HCT116 (cell line): Measurements from ENCODE around the gene MAPK8IP1. TPM values are rescaled to one million over a fixed set of nuclear protein-coding genes. Genes with fewer than 3 reads are reported as not detected.
A peak's percentile ranks its signal among the peaks of the same experiment; 100 is the strongest.

ENCODE experiments used
- ATAC-seq: fragments of 200-7000 bp; cut with Tn5 transposase; 2 replicates; pipeline ENCODE4 v1.9.1; 2020; ENCODE audit warnings: mild to moderate bottlenecking, moderate library complexity
- BruUV-seq: library from RNA; stranded (reverse); fragments of 400-500 nt; replicated peaks from 2 replicates; lab custom pipeline; 2021; lab: Mats Ljungman, UMichigan
- CTCF ChIA-PET: fragments of 300-600 bp; sonication (Branson Sonifier 250); formaldehyde crosslinking; loops from one replicate; lab custom pipeline; 2021; ENCODE audit warnings: antibody characterized with exemption; lab: Charles Lee
- POLR2A ChIA-PET: fragments of 300-600, 350-600 bp; sonication (Branson Sonifier 250); formaldehyde crosslinking; loops from one replicate; lab custom pipeline; 2021; ENCODE audit warnings: antibody characterized with exemption; lab: Charles Lee
- RAD21 ChIA-PET, 2 experiments: fragments of 300-600 bp; sonication (Branson Sonifier 250); formaldehyde crosslinking; loops; one replicate each; lab custom pipeline; 2023; ENCODE audit warnings: low total read pairs in 2 of 2; ENCODE audit not compliant: uncharacterized antibody in 2 of 2, unreplicated experiment in 2 of 2, low non-redundant PET in 1 of 2; lab: Charles Lee
- DNase-seq: peaks from one replicate; pipeline ENCODE4 v3.0.0-alpha.2; 2010; ENCODE audit warnings: low read depth, low spot score
- H2AFZ ChIP-seq: fragments of 200-600 bp; shearing (Covaris generic), sonication (generic); 2 replicates; pipeline ENCODE4 v1.6.1; 2017; ENCODE audit warnings: low read depth, mixed run types, mixed read lengths, antibody characterized with exemption, low read length; ENCODE audit not compliant: poor library complexity, severe bottlenecking
- H3K27ac ChIP-seq: 2 replicates; pipeline ENCODE4 v1.5.1; 2012; ENCODE audit warnings: low read depth, low read length
- H3K27me3 ChIP-seq: fragments of 200-600 bp; sonication (generic); 2 replicates; pipeline ENCODE4 v1.6.1; 2016; ENCODE audit warnings: mixed run types, low read length, mixed read lengths; ENCODE audit not compliant: insufficient read depth
- H3K36me3 ChIP-seq, 2 experiments: fragments of 200-500 bp in 1 of 2; fragments of 200-600 bp in 1 of 2; sonication (Bioruptor generic) in 1 of 2; sonication (generic) in 1 of 2; 2 replicates each; pipeline versions ENCODE4 v1.5.1 to v1.6.1; 2014 to 2016; ENCODE audit warnings: low read length in 2 of 2, inconsistent platforms in 1 of 2, mixed read lengths in 1 of 2, mixed run types in 1 of 2; ENCODE audit not compliant: insufficient read depth in 2 of 2, control insufficient read depth in 1 of 2
- H3K4me1 ChIP-seq, 2 experiments: fragments of 200-600 bp in 1 of 2; sonication (generic) in 1 of 2; 2 replicates each; pipeline versions ENCODE4 v1.5.1 to v1.6.1; 2012 to 2017; ENCODE audit warnings: low read length in 2 of 2, inconsistent platforms in 1 of 2, mild to moderate bottlenecking in 1 of 2, mixed read lengths in 1 of 2, mixed run types in 1 of 2, moderate library complexity in 1 of 2; ENCODE audit not compliant: insufficient read depth in 2 of 2, control insufficient read depth in 1 of 2
- H3K4me2 ChIP-seq: fragments of 200-600 bp; sonication (generic); 2 replicates; pipeline ENCODE4 v1.6.1; 2017; ENCODE audit warnings: mixed run types, low read length, mixed read lengths
- H3K4me3 ChIP-seq, 2 experiments: fragments of 200-600 bp in 1 of 2; sonication (generic) in 1 of 2; replicated peaks in 1 of 2; 2 replicates each; pipeline ENCODE4 v1.5.1; 2011 to 2016; ENCODE audit warnings: low read length in 2 of 2, control low read depth in 1 of 2, low read depth in 1 of 2, mild to moderate bottlenecking in 1 of 2, mixed read lengths in 1 of 2, mixed run types in 1 of 2
- H3K79me2 ChIP-seq: fragments of 200-600 bp; sonication (generic); 2 replicates; pipeline ENCODE4 v1.6.1; 2017; ENCODE audit warnings: mild to moderate bottlenecking, mixed run types, low read length, moderate library complexity, mixed read lengths; ENCODE audit not compliant: insufficient read depth
- H3K9ac ChIP-seq: fragments of 200-600 bp; sonication (generic); 2 replicates; pipeline ENCODE4 v1.6.1; 2016; ENCODE audit warnings: low read length, mixed read lengths
- H3K9me2 ChIP-seq: fragments of 200-600 bp; sonication (generic), shearing (Covaris generic); 2 replicates; pipeline ENCODE4 v1.6.1; 2017; ENCODE audit warnings: mixed run types, mild to moderate bottlenecking, moderate library complexity; ENCODE audit not compliant: insufficient read depth
- H3K9me3 ChIP-seq, 2 experiments: fragments of 200-500 bp in 1 of 2; fragments of 200-600 bp in 1 of 2; sonication (Bioruptor generic) in 1 of 2; sonication (generic) in 1 of 2; 2 replicates each; pipeline ENCODE4 v1.6.1; 2014 to 2017; ENCODE audit warnings: low read length in 2 of 2, mixed read lengths in 2 of 2, inconsistent platforms in 1 of 2, low read depth in 1 of 2, mild to moderate bottlenecking in 1 of 2, mixed run types in 1 of 2, moderate library complexity in 1 of 2; ENCODE audit not compliant: control insufficient read depth in 1 of 2, insufficient read depth in 1 of 2
- H4K20me1 ChIP-seq: fragments of 200-600 bp; sonication (generic), shearing (Covaris generic); 2 replicates; pipeline ENCODE4 v1.6.1; 2017; ENCODE audit warnings: mixed run types, mild to moderate bottlenecking, moderate library complexity; ENCODE audit not compliant: insufficient read depth
- CBX3 ChIP-seq: IDR thresholded peaks from 2 replicates; pipeline ENCODE4 v1.6.1; 2012; ENCODE audit warnings: low read depth
- CEBPB ChIP-seq: IDR thresholded peaks from 2 replicates; pipeline ENCODE4 v1.6.1; 2012; ENCODE audit warnings: low read depth
- EGR1 ChIP-seq: IDR thresholded peaks from 2 replicates; pipeline ENCODE4 v1.6.1; 2012; ENCODE audit warnings: low read depth
- ELF1 ChIP-seq: IDR thresholded peaks from 2 replicates; pipeline ENCODE4 v1.6.1; 2012; ENCODE audit warnings: low read depth, borderline replicate concordance
- EZH2 ChIP-seq: fragments of 200-600 bp; sonication (generic); IDR thresholded peaks from 2 replicates; pipeline ENCODE4 v1.6.1; 2017; ENCODE audit warnings: antibody characterized with exemption, mixed run types
- EZH2phosphoT487 ChIP-seq: fragments of 200-600 bp; IDR thresholded peaks from 2 replicates; pipeline ENCODE4 v1.6.1; 2018; ENCODE audit warnings: antibody characterized with exemption, borderline replicate concordance
- JUND ChIP-seq: IDR thresholded peaks from 2 replicates; pipeline ENCODE4 v1.6.1; 2012
- SRF ChIP-seq: IDR thresholded peaks from 2 replicates; pipeline ENCODE4 v1.6.1; 2012; ENCODE audit warnings: low read depth
- TCF7L2 ChIP-seq: IDR thresholded peaks from 2 replicates; pipeline ENCODE4 v1.7.0; 2011; ENCODE audit warnings: borderline replicate concordance, inconsistent platforms; ENCODE audit not compliant: insufficient read depth, insufficient read length; ENCODE audit errors: extremely low read depth
- ZFX ChIP-seq: fragments of 450-650 bp; IDR thresholded peaks from 2 replicates; pipeline ENCODE4 v1.6.1; 2017
- ZNF274 ChIP-seq: fragments of 200-500 bp; sonication (Bioruptor generic); IDR thresholded peaks from 2 replicates; pipeline ENCODE4 v1.6.1; 2014; ENCODE audit warnings: mild to moderate bottlenecking, low read depth, low read length, inconsistent platforms
- intact Hi-C: fragments of 100-400 bp; cut with micrococcal nuclease; formaldehyde crosslinking; loops from 2 replicates; pipeline ENCODE4 v1.10.0; 2022
- total RNA-seq: library from RNA; stranded (reverse); gene quantifications from one replicate; pipeline ENCODE4 v1.2.1, GENCODE V29; 2021; ENCODE audit not compliant: unreplicated experiment
- TF ChIP-seq, protein P1 (sequence below): IDR thresholded peaks from 2 replicates; pipeline ENCODE4 v1.6.1; 2011; ENCODE audit warnings: mild to moderate bottlenecking, low read length, moderate library complexity; ENCODE audit not compliant: insufficient replicate concordance; ENCODE audit errors: extremely low read depth
- TF ChIP-seq, protein P2 (sequence below): IDR thresholded peaks from 2 replicates; pipeline ENCODE4 v1.6.1; 2012
- TF ChIP-seq, protein P3 (sequence below), 3 experiments: fragments of 200-600 bp in 1 of 3; sonication (generic) in 1 of 3; IDR thresholded peaks in 2 of 3; conservative IDR thresholded peaks in 1 of 3; 2 replicates each; pipeline ENCODE4 v1.5.1; 2012 to 2017; ENCODE audit warnings: low read depth in 2 of 3, low read length in 2 of 3, antibody characterized with exemption in 1 of 3, borderline replicate concordance in 1 of 3, control low read depth in 1 of 3, mild to moderate bottlenecking in 1 of 3, mixed read lengths in 1 of 3, mixed run types in 1 of 3, moderate library complexity in 1 of 3; ENCODE audit not compliant: insufficient read depth in 1 of 3

The MAPK8IP1 gene
- total RNA-seq, 1 experiment from 2014 or later = 10.1 TPM

DNA sequence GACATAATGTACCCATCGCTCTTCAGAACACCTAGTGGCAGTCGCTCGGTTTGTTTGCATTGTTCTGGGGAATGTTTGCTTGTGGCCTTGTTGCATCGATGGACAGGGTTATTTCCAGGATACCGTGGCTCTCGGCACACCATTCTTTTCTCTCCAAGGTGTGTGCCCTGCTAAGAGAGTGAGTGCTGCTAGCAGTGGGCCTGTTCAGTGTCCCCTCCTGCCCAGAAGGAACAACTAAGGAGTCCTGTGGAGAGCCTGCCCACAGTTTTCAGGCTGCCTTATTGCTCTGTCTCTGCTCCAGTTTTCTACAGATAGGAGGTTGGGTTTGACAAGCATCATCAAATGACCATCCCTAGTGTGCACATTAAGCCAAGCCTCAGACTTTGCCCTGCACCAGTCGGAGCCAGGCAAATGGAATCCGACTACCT is 36.8 kb upstream of the MAPK8IP1 start:
- H3K36me3 ChIP-seq = no peaks in the 10 kb centered on the region
- DNase-seq = no peak
- no peaks in the 10 kb centered on the region for H4K20me1 ChIP-seq
- TF ChIP-seq JUND = no peak
- no peak for TF ChIP-seq CEBPB
- TF ChIP-seq, protein P1, sequence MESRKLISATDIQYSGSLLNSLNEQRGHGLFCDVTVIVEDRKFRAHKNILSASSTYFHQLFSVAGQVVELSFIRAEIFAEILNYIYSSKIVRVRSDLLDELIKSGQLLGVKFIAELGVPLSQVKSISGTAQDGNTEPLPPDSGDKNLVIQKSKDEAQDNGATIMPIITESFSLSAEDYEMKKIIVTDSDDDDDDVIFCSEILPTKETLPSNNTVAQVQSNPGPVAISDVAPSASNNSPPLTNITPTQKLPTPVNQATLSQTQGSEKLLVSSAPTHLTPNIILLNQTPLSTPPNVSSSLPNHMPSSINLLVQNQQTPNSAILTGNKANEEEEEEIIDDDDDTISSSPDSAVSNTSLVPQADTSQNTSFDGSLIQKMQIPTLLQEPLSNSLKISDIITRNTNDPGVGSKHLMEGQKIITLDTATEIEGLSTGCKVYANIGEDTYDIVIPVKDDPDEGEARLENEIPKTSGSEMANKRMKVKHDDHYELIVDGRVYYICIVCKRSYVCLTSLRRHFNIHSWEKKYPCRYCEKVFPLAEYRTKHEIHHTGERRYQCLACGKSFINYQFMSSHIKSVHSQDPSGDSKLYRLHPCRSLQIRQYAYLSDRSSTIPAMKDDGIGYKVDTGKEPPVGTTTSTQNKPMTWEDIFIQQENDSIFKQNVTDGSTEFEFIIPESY = no peak
- no peak for TF ChIP-seq EZH2
- TF ChIP-seq, protein P2, sequence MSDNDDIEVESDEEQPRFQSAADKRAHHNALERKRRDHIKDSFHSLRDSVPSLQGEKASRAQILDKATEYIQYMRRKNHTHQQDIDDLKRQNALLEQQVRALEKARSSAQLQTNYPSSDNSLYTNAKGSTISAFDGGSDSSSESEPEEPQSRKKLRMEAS = no peak
- peaks cover 27% of the 10 kb centered on the region for H3K79me2 ChIP-seq
- H3K27ac ChIP-seq = no peak overlapping the region
- RAD21 ChIA-PET = no interaction called here
- peak overlapping the region; percentile 88 for H3K4me2 ChIP-seq
- 0 out of 2 replicates have a peak overlapping the region, but pooled peaks have one; percentile 96 for H3K9ac ChIP-seq
- H3K4me3 ChIP-seq = peak overlapping the region in 1 of 2 experiments; percentile 81; a peak in 3 of 4 replicates
- peaks cover 2 to 20% of the 10 kb centered on the region in 2 experiments; a peak in 3 of 4 replicates for H3K4me1 ChIP-seq
- H2AFZ ChIP-seq = no peak overlapping the region
- intact Hi-C loops = no loop called here
- ATAC-seq = no peak
- POLR2A ChIA-PET = no interaction called here
- H3K27me3 ChIP-seq = no peaks in the 10 kb centered on the region
- CTCF ChIA-PET = no interaction called here
- H3K9me3 ChIP-seq = no peaks in the 10 kb centered on the region
- H3K9me2 ChIP-seq = no peaks in the 10 kb centered on the region
- TSS peak; percentile 51 for BruUV-seq

DNA sequence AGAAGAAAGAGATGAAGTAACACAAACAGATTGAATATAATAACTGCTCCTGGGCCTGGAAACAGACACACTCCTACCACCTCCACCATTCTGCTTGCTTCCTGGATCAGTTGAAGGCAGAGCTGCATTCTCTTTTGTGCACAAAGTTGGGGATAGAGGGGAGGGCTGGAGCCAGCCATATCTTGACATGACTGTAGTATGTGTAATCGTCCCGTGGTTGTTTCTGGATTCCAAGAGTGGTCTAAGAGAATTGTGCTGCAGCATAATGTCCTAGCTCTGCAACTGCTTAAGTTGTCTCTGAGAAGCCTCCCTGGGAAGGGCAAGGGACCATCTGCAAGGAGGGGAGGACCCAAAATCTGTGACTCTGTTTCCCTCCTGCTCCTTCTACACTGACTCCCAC is 35.0 kb upstream of the MAPK8IP1 start:
- H3K4me1 ChIP-seq = peaks cover 2 to 16% of the 10 kb centered on the region in 2 experiments; a peak in 3 of 4 replicates
- no TSS peak for BruUV-seq
- TF ChIP-seq JUND = no peak
- TF ChIP-seq CBX3 = no peak
- no peak for TF ChIP-seq ZFX
- TF ChIP-seq SRF = no peak
- TF ChIP-seq ELF1 = no peak
- TF ChIP-seq TCF7L2 = no peak
- TF ChIP-seq, protein P3, sequence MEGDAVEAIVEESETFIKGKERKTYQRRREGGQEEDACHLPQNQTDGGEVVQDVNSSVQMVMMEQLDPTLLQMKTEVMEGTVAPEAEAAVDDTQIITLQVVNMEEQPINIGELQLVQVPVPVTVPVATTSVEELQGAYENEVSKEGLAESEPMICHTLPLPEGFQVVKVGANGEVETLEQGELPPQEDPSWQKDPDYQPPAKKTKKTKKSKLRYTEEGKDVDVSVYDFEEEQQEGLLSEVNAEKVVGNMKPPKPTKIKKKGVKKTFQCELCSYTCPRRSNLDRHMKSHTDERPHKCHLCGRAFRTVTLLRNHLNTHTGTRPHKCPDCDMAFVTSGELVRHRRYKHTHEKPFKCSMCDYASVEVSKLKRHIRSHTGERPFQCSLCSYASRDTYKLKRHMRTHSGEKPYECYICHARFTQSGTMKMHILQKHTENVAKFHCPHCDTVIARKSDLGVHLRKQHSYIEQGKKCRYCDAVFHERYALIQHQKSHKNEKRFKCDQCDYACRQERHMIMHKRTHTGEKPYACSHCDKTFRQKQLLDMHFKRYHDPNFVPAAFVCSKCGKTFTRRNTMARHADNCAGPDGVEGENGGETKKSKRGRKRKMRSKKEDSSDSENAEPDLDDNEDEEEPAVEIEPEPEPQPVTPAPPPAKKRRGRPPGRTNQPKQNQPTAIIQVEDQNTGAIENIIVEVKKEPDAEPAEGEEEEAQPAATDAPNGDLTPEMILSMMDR (IDR thresholded peaks at IDR 0.05 in 2 of 3, conservative IDR thresholded peaks at IDR 0.05 in 1 of 3; ENCODE audit: borderline replicate concordance in 1 of 3, insufficient read depth in 1 of 3, low read depth in 2 of 3, low read length in 2 of 3) = no peak
- TF ChIP-seq EGR1 = no peak
- no peak for TF ChIP-seq EZH2phosphoT487
- TF ChIP-seq ZNF274 = no peak

More for the DNA sequence above, 35.0 kb upstream of the MAPK8IP1 start:
- POLR2A ChIA-PET = no interaction called here
- Histone ChIP-seq H3K4me3 (no peak overlapping the region), H4K20me1 (no peaks in the 10 kb centered on the region), H3K9me2 (no peaks in the 10 kb centered on the region), H3K4me2 (no peak overlapping the region), H3K27me3 (no peaks in the 10 kb centered on the region), H3K27ac (no peak overlapping the region), H3K9ac (no peak overlapping the region), H3K9me3 (no peaks in the 10 kb centered on the region), H3K36me3 (no peaks in the 10 kb centered on the region), H2AFZ (no peak overlapping the region), H3K79me2 (peaks cover 34% of the 10 kb centered on the region)
- CTCF ChIA-PET = interaction anchor here (2.0 kb wide), 1 partner anchor 22 kb away, joined by 6 read pairs; no protein-coding TSS in a partner anchor
- RAD21 ChIA-PET = no interaction called here
- intact Hi-C loops = no loop called here
- no peak for DNase-seq
- ATAC-seq = no peak
